DND-41 (cell line): ENCODE data around the gene SEMA3D.

Experiments used
- ATAC-seq: fragments of 200-7000 bp; cut with Tn5 transposase; 3 replicates; pipeline ENCODE4 v1.9.1; 2021; ENCODE audit warnings: low read depth; ENCODE audit not compliant: insufficient read depth
- DNase-seq: peaks from one replicate; pipeline ENCODE4 v3.0.0-alpha.2; 2020
- H2AFZ ChIP-seq: 2 replicates; pipeline ENCODE4 v1.6.0; 2012; ENCODE audit warnings: low read depth, low read length
- H3K27ac ChIP-seq: 2 replicates; pipeline ENCODE4 v1.5.1; 2012; ENCODE audit warnings: low read length, inconsistent platforms
- H3K27me3 ChIP-seq: fragments of 200-600 bp; sonication (generic); 2 replicates; pipeline ENCODE4 v1.6.0; 2012; ENCODE audit warnings: low read length, mild to moderate bottlenecking, inconsistent platforms; ENCODE audit not compliant: insufficient read depth, poor library complexity
- H3K36me3 ChIP-seq: 2 replicates; pipeline ENCODE4 v1.5.1; 2012; ENCODE audit warnings: low read length, inconsistent platforms; ENCODE audit not compliant: insufficient read depth
- H3K4me1 ChIP-seq: 2 replicates; pipeline ENCODE4 v1.5.1; 2012; ENCODE audit warnings: mild to moderate bottlenecking, low read length; ENCODE audit not compliant: insufficient read depth
- H3K4me2 ChIP-seq: 2 replicates; pipeline ENCODE4 v1.6.0; 2012; ENCODE audit warnings: mild to moderate bottlenecking, moderate library complexity, low read length, inconsistent platforms; ENCODE audit not compliant: insufficient read depth
- H3K4me3 ChIP-seq, 2 experiments: fragments of 200-600 bp in 1 of 2; shearing (Covaris generic) in 1 of 2; 2 replicates each; pipeline ENCODE4 v1.5.1; 2012 to 2016; ENCODE audit warnings: inconsistent platforms in 2 of 2, low read length in 2 of 2, mild to moderate bottlenecking in 2 of 2, low read depth in 1 of 2, moderate library complexity in 1 of 2
- H3K79me2 ChIP-seq: 2 replicates; pipeline ENCODE4 v1.6.0; 2012; ENCODE audit warnings: low read length, inconsistent platforms; ENCODE audit not compliant: insufficient read depth
- H3K9ac ChIP-seq: 2 replicates; pipeline ENCODE4 v1.6.0; 2012; ENCODE audit warnings: low read depth, mild to moderate bottlenecking, inconsistent platforms, low read length, moderate library complexity
- H3K9me3 ChIP-seq: 2 replicates; pipeline ENCODE4 v1.5.1; 2012; ENCODE audit warnings: low read length, moderate library complexity, mild to moderate bottlenecking, inconsistent platforms; ENCODE audit not compliant: insufficient read depth, severe bottlenecking
- H4K20me1 ChIP-seq: 2 replicates; pipeline ENCODE4 v1.6.0; 2012; ENCODE audit warnings: low read length; ENCODE audit not compliant: insufficient read depth
- EZH2 ChIP-seq: IDR thresholded peaks from 3 replicates; pipeline ENCODE4 v1.6.1; 2012; ENCODE audit warnings: borderline replicate concordance, low read depth, mild to moderate bottlenecking, moderate library complexity, low read length, inconsistent platforms; ENCODE audit not compliant: severe bottlenecking
- TF ChIP-seq, protein P1 (sequence below): IDR thresholded peaks from 2 replicates; pipeline ENCODE4 v1.5.1; 2012; ENCODE audit warnings: borderline replicate concordance, low read length, moderate library complexity, mild to moderate bottlenecking; ENCODE audit not compliant: poor library complexity, severe bottlenecking; ENCODE audit errors: extremely low read depth

Gene SEMA3D

DNA sequence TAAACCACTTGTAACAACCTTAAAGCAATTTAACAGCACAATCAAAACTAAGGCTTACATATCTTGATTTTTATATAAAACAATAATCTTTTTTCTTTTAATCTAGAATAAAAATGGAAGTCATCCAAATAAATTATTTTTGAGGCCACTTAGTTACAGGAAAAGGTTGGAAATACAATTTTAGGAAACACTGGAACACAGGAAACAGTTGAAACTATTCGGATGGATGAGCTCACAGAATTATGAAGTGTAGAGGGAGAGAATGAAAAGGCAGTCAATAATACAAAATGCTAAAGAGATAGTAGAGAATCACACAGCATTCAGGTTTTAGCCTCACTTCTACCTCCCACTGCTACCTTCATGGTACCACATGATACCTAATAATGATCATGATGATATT, 124.2 kb downstream of the SEMA3D start:
- DNase-seq (no peak), ATAC-seq (no peak)
- Histone ChIP-seq H3K9ac (no peak overlapping the region), H3K4me3 (no peak overlapping the region), H4K20me1 (no peaks in the 10 kb centered on the region), H3K9me3 (no peaks in the 10 kb centered on the region), H3K36me3 (no peaks in the 10 kb centered on the region), H3K4me1 (no peaks in the 10 kb centered on the region), H3K4me2 (no peak overlapping the region), H2AFZ (no peak overlapping the region), H3K27ac (no peak overlapping the region), H3K27me3 (no peaks in the 10 kb centered on the region), H3K79me2 (no peaks in the 10 kb centered on the region)
- TF ChIP-seq, protein P1, sequence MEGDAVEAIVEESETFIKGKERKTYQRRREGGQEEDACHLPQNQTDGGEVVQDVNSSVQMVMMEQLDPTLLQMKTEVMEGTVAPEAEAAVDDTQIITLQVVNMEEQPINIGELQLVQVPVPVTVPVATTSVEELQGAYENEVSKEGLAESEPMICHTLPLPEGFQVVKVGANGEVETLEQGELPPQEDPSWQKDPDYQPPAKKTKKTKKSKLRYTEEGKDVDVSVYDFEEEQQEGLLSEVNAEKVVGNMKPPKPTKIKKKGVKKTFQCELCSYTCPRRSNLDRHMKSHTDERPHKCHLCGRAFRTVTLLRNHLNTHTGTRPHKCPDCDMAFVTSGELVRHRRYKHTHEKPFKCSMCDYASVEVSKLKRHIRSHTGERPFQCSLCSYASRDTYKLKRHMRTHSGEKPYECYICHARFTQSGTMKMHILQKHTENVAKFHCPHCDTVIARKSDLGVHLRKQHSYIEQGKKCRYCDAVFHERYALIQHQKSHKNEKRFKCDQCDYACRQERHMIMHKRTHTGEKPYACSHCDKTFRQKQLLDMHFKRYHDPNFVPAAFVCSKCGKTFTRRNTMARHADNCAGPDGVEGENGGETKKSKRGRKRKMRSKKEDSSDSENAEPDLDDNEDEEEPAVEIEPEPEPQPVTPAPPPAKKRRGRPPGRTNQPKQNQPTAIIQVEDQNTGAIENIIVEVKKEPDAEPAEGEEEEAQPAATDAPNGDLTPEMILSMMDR, result no peak
- TF ChIP-seq EZH2, result no peak

DNA sequence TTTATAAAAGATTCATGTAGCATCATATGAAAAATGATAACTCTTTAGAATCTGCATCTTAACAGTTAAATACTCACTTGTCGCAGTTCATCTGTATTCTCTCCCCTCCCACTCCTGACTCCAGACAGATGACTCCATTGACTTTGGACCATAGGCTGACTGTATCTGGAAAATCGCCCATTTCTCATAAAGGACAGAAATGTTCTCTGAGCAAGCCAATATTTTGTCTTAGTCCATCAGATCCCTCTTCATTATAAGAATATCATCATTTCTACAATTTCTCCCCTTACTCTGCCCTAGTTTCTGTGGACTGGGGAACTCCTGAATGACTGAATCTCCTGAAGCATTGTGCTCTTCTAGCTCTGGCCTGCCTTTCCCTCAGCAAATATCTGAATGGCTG, 125.4 kb downstream of the SEMA3D start:
- no peak overlapping the region for H3K4me3 ChIP-seq
- no peaks in the 10 kb centered on the region for H3K9me3 ChIP-seq
- no peak overlapping the region for H3K27ac ChIP-seq
- ATAC-seq (no peak), DNase-seq (no peak)
- no peak overlapping the region for H2AFZ ChIP-seq
- H3K9ac ChIP-seq, result no peak overlapping the region
- H3K79me2 ChIP-seq, result no peaks in the 10 kb centered on the region
- H3K4me2 ChIP-seq, result no peak overlapping the region
- H4K20me1 ChIP-seq, result no peaks in the 10 kb centered on the region
- no peaks in the 10 kb centered on the region for H3K4me1 ChIP-seq
- no peaks in the 10 kb centered on the region for H3K27me3 ChIP-seq
- no peaks in the 10 kb centered on the region for H3K36me3 ChIP-seq
- no peak for TF ChIP-seq EZH2
- TF ChIP-seq, protein P1, result no peak

DNA sequence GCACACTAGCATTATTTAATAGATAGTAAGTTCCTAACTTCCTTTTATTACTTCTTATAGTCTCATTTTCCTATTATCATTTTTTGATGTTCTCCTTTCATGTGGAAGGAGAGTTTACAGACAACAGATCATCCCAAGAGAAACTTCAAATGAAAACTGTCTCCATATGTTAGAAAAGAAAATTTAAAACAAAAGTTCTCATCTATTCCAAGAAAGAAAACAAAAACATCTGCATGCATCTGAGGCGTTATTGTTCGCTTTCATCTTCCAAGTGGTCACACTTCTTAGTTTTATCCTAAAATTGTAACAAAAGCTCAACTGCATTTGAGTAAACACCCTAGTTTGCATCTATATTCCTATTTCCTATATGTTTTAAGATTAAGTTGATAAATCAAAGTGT, 126.2 kb downstream of the SEMA3D start:
- H2AFZ ChIP-seq, result no peak overlapping the region
- H3K27ac ChIP-seq, result no peak overlapping the region
- no peaks in the 10 kb centered on the region for H3K27me3 ChIP-seq
- TF ChIP-seq EZH2, result no peak
- TF ChIP-seq, protein P1, result no peak
- H4K20me1 ChIP-seq, result no peaks in the 10 kb centered on the region
- H3K4me1 ChIP-seq, result no peaks in the 10 kb centered on the region
- no peak overlapping the region for H3K4me3 ChIP-seq
- no peaks in the 10 kb centered on the region for H3K9me3 ChIP-seq
- H3K79me2 ChIP-seq, result no peaks in the 10 kb centered on the region
- ATAC-seq (no peak), DNase-seq (no peak)
- H3K36me3 ChIP-seq, result no peaks in the 10 kb centered on the region
- H3K9ac ChIP-seq, result no peak overlapping the region
- H3K4me2 ChIP-seq, result no peak overlapping the region

DNA sequence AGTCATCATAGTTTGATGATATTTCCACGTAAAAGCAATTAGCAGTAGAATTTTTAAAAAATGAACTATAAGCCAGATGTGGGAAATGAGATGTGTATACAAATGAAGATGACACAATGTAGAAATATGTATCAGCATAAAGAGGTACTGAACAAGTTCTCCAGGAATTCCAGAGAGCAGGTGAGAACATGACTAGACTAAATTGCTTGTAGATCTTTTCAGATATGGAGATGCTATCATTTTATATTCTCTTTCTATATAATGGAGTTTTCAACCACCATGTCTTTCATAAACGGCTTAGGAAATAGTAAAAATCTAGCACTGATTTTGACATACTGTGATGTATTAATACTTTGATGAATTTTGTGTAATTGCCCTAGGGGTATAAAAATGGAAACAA, 130.9 kb downstream of the SEMA3D start:
- ATAC-seq, result no peak
- H3K4me3 ChIP-seq, result no peak overlapping the region
- H3K4me2 ChIP-seq, result no peak overlapping the region
- no peak overlapping the region for H3K27ac ChIP-seq
- H3K9me3 ChIP-seq, result no peaks in the 10 kb centered on the region
- no peaks in the 10 kb centered on the region for H4K20me1 ChIP-seq
- H3K27me3 ChIP-seq, result no peaks in the 10 kb centered on the region
- H3K36me3 ChIP-seq, result no peaks in the 10 kb centered on the region
- DNase-seq, result no peak
- H3K9ac ChIP-seq, result no peak overlapping the region
- no peak for TF ChIP-seq EZH2
- TF ChIP-seq, protein P1, result no peak
- no peaks in the 10 kb centered on the region for H3K79me2 ChIP-seq
- H2AFZ ChIP-seq, result no peak overlapping the region
- no peaks in the 10 kb centered on the region for H3K4me1 ChIP-seq
